Measurements from ENCODE around the gene ROBO3.
A peak's percentile ranks its signal among the peaks of the same experiment; 100 is the strongest.

ROBO3 gene

GRCh38 chr11:124865181-124865901 is at the start of gene ROBO3:
Gene ROBO3 (plus strand): TSS chr11:124865432. CDS start chr11:124865578, 146 bp downstream.
- DNase-seq, result no peak

- DNase-seq, result no peak
These were observed 48.2 kb upstream of the ROBO3 start for GRCh38 chr11:124817036-124817435.

GRCh38 chr11:124821995-124822730 is 43.1 kb upstream of the ROBO3 start:
- no peak for DNase-seq

GRCh38 chr11:124823512-124824376 is 41.5 kb upstream of the ROBO3 start:
- DNase-seq, result no peak

- DNase-seq, result no peak
These were observed 39.4 kb upstream of the ROBO3 start for GRCh38 chr11:124825876-124826275.

- no peak for DNase-seq
These were observed 35.2 kb upstream of the ROBO3 start for GRCh38 chr11:124829986-124830385.

- DNase-seq, result no peak
These were observed 34.5 kb upstream of the ROBO3 start for GRCh38 chr11:124830749-124831148.

GRCh38 chr11:124831897-124832296 is 33.3 kb upstream of the ROBO3 start:
- DNase-seq, result no peak

- no peak for DNase-seq
These were observed 32.7 kb upstream of the ROBO3 start for GRCh38 chr11:124832571-124832970.

- DNase-seq, result no peak
These were observed 30.6 kb upstream of the ROBO3 start for GRCh38 chr11:124834526-124835180.

GRCh38 chr11:124835918-124836317 is 29.3 kb upstream of the ROBO3 start:
- no peak for DNase-seq

- DNase-seq, result peak in 1 of 2 donors; percentile 23
These were observed 27.8 kb upstream of the ROBO3 start for GRCh38 chr11:124837491-124837856.

GRCh38 chr11:124838805-124839127 is 26.5 kb upstream of the ROBO3 start:
- no peak for DNase-seq

GRCh38 chr11:124839128-124839971 is 25.9 kb upstream of the ROBO3 start:
- DNase-seq, result no peak

- DNase-seq, result no peak
These were observed 25.1 kb upstream of the ROBO3 start for GRCh38 chr11:124839972-124840621.

GRCh38 chr11:124840666-124841065 is 24.6 kb upstream of the ROBO3 start:
- DNase-seq, result no peak

GRCh38 chr11:124841201-124841600 is 24.0 kb upstream of the ROBO3 start:
- no peak for DNase-seq

- no peak for DNase-seq
These were observed 23.4 kb upstream of the ROBO3 start for GRCh38 chr11:124841840-124842239.

GRCh38 chr11:124842305-124842704 is 22.9 kb upstream of the ROBO3 start:
- DNase-seq, result no peak

GRCh38 chr11:124843616-124843910 is 21.7 kb upstream of the ROBO3 start:
- DNase-seq, result no peak

- DNase-seq, result no peak
These were observed 20.6 kb upstream of the ROBO3 start for GRCh38 chr11:124844664-124845079.

Data from bone marrow (tissue), 2 donors.